ENCODE measurements around the gene BEST3.

DNA sequence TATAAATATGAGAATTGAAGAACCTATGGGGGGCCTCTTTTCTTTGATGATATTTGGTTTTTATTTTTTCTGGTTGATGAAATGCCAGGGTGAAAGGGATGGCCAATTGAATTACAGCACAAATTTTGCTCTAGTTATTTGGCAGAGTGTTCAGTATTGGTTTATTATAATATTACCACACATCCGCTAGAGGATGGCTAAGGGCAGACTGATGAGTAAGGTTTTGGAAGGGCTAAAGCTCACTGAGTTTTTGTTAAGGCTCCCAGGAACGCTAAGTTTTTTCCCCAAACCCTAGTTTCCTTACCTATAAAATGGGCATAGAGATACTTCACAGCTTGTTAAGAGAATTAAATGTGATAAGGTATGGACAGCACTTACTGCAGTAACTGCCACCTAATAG, 54.1 kb downstream of the BEST3 start:
- TF ChIP-seq TAF1 (IDR thresholded peaks at IDR 0.05; ENCODE audit: low read depth, low read length) (no peak), POLR2AphosphoS5 (IDR thresholded peaks at IDR 0.05; ENCODE audit: low read depth, low read length) (no peak), POLR2A (IDR thresholded peaks at IDR 0.05; ENCODE audit: low read depth, low read length) (no peak), SPI1 (IDR thresholded peaks at IDR 0.05; ENCODE audit: low read depth, low read length) (no peak)

All from GM12891 (cell line).